A673 (cell line): Measurements from ENCODE around the gene SYN1.

Source experiments
- EZH2 ChIP-seq: fragments of 200-600 bp; sonication (generic); IDR thresholded peaks from 2 replicates; pipeline ENCODE4 v1.6.1; 2017; ENCODE audit warnings: borderline replicate concordance, low read depth, mild to moderate bottlenecking, mixed read lengths, antibody characterized with exemption, low read length; ENCODE audit not compliant: poor library complexity, severe bottlenecking
- TF ChIP-seq, protein P1 (sequence below): fragments of 300-800, 200-600 bp; sonication (generic); conservative IDR thresholded peaks from 2 replicates; pipeline ENCODE4 v1.5.1; 2017; ENCODE audit warnings: low read depth, mild to moderate bottlenecking, antibody characterized with exemption, low read length, moderate library complexity, mixed read lengths

DNA sequence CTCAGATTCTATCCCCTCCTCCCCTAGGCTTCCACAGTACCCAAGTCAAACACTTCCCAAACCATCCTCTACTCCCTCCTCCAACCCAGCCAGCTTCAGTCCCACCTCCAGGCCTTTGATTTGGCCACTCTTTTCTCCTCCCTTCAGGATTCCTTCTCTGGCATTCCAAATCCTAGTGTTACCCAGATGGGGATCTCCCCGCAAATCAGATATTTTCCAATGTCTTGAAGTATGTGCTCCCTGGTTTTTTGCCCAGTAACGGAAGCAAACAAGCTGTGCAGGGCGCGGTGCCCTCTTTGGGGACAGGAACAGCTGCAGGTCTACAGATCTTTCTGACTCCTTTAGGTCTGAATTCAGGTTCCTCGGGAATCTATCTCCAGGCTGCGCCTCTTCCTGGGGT, 2.2 kb upstream of the SYN1 start:
- TF ChIP-seq, protein P1, sequence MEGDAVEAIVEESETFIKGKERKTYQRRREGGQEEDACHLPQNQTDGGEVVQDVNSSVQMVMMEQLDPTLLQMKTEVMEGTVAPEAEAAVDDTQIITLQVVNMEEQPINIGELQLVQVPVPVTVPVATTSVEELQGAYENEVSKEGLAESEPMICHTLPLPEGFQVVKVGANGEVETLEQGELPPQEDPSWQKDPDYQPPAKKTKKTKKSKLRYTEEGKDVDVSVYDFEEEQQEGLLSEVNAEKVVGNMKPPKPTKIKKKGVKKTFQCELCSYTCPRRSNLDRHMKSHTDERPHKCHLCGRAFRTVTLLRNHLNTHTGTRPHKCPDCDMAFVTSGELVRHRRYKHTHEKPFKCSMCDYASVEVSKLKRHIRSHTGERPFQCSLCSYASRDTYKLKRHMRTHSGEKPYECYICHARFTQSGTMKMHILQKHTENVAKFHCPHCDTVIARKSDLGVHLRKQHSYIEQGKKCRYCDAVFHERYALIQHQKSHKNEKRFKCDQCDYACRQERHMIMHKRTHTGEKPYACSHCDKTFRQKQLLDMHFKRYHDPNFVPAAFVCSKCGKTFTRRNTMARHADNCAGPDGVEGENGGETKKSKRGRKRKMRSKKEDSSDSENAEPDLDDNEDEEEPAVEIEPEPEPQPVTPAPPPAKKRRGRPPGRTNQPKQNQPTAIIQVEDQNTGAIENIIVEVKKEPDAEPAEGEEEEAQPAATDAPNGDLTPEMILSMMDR: no peak
- TF ChIP-seq EZH2: no peak
